ENCODE results near the gene KLHL21. TPM values are rescaled to one million over a fixed set of nuclear protein-coding genes. Genes with fewer than 3 reads are reported as not detected.

KLHL21 gene
- polyA plus RNA-seq, 2 donors, result 20.5 to 22.3 TPM

DNA sequence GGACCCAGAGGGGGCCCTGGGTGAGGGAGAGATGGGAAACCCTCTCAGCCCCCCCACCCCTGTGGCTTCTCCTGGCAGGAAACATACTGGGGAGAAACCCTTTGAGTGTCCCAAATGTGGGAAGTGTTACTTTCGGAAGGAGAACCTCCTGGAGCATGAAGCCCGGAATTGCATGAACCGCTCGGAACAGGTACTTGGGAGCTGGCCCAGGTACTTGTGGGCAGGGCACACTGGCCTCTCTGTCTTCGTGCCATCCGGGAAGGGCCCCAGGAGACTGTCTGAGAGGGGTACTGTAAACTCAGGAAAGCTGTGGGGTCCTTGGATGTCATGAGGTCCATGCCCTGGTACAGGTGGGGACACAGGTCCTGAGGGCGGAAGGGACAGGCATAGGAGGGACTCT, 16.8 kb downstream of the KLHL21 start:
- peaks cover 5 to 27% of the 10 kb centered on the region in 2 donors for H3K36me3 ChIP-seq (ENCODE audit: control insufficient read depth in 2 of 2, insufficient read depth in 2 of 2, low read length in 1 of 2)

GRCh38 chr1:6585081-6585722, 17.5 kb downstream of the KLHL21 start:
- no peak overlapping the region for H3K27ac ChIP-seq (ENCODE audit: low read depth in 2 of 2, low read length in 1 of 2)
- peaks cover 5 to 24% of the 10 kb centered on the region in 2 donors for H3K36me3 ChIP-seq (ENCODE audit: control insufficient read depth in 2 of 2, insufficient read depth in 2 of 2, low read length in 1 of 2)
- WGBS, 2 donors, result 75 to 76% methylated on average over 12 of the region's 12 CpGs
- no peak overlapping the region for H3K4me3 ChIP-seq (ENCODE audit: low read depth in 1 of 2, low read length in 2 of 2)
- H3K27me3 ChIP-seq (ENCODE audit: control insufficient read depth in 1 of 2, insufficient read depth in 2 of 2, low read length in 2 of 2), result no peaks in the 10 kb centered on the region
- H3K4me1 ChIP-seq (ENCODE audit: control insufficient read depth in 2 of 2, insufficient read depth in 2 of 2, low read length in 1 of 2), result peaks cover 16 to 31% of the 10 kb centered on the region in 2 donors
- no peaks in the 10 kb centered on the region for H3K9me3 ChIP-seq (ENCODE audit: control insufficient read depth in 2 of 2, insufficient read depth in 1 of 2, low read depth in 1 of 2, low read length in 1 of 2)

More for the DNA sequence above, 16.8 kb downstream of the KLHL21 start:
- Histone ChIP-seq H3K4me1 (ENCODE audit: control insufficient read depth in 2 of 2, insufficient read depth in 2 of 2, low read length in 1 of 2) (peaks cover 16 to 26% of the 10 kb centered on the region in 2 donors), H3K4me3 (ENCODE audit: low read depth in 1 of 2, low read length in 2 of 2) (no peak overlapping the region), H3K27me3 (ENCODE audit: control insufficient read depth in 1 of 2, insufficient read depth in 2 of 2, low read length in 2 of 2) (no peaks in the 10 kb centered on the region), H3K9me3 (ENCODE audit: control insufficient read depth in 2 of 2, insufficient read depth in 1 of 2, low read depth in 1 of 2, low read length in 1 of 2) (no peaks in the 10 kb centered on the region), H3K27ac (ENCODE audit: low read depth in 2 of 2, low read length in 1 of 2) (no peak overlapping the region)
- WGBS, 2 donors, result 74 to 88% methylated on average over 7 of the region's 7 CpGs

- H3K9me3 ChIP-seq (ENCODE audit: control insufficient read depth in 2 of 2, insufficient read depth in 1 of 2, low read depth in 1 of 2, low read length in 1 of 2), result no peaks in the 10 kb centered on the region
- WGBS, 2 donors, result 65 to 68% methylated on average over 21 of the region's 21 CpGs
- H3K36me3 ChIP-seq (ENCODE audit: control insufficient read depth in 2 of 2, insufficient read depth in 2 of 2, low read length in 1 of 2), result peaks cover 5 to 16% of the 10 kb centered on the region in 2 donors
These were observed 18.3 kb downstream of the KLHL21 start for GRCh38 chr1:6584126-6585080.

GRCh38 chr1:6582370-6582769, 20.3 kb downstream of the KLHL21 start:
- Histone ChIP-seq H3K27me3 (ENCODE audit: control insufficient read depth in 1 of 2, insufficient read depth in 2 of 2, low read length in 2 of 2) (no peaks in the 10 kb centered on the region), H3K36me3 (ENCODE audit: control insufficient read depth in 2 of 2, insufficient read depth in 2 of 2, low read length in 1 of 2) (peaks cover 0 to 3% of the 10 kb centered on the region in 2 donors), H3K27ac (ENCODE audit: low read depth in 2 of 2, low read length in 1 of 2) (peak overlapping the region in 1 of 2 donors; percentile 53), H3K9me3 (ENCODE audit: control insufficient read depth in 2 of 2, insufficient read depth in 1 of 2, low read depth in 1 of 2, low read length in 1 of 2) (no peaks in the 10 kb centered on the region), H3K4me1 (ENCODE audit: control insufficient read depth in 2 of 2, insufficient read depth in 2 of 2, low read length in 1 of 2) (peaks cover 12 to 15% of the 10 kb centered on the region in 2 donors), H3K4me3 (ENCODE audit: low read depth in 1 of 2, low read length in 2 of 2) (no peak overlapping the region)
- WGBS, 2 donors, result 68 to 81% methylated on average over 1 of the region's 1 CpG

More at GRCh38 chr1:6584126-6585080, 18.3 kb downstream of the KLHL21 start:
- Histone ChIP-seq H3K4me3 (ENCODE audit: low read depth in 1 of 2, low read length in 2 of 2) (no peak overlapping the region), H3K27me3 (ENCODE audit: control insufficient read depth in 1 of 2, insufficient read depth in 2 of 2, low read length in 2 of 2) (no peaks in the 10 kb centered on the region), H3K4me1 (ENCODE audit: control insufficient read depth in 2 of 2, insufficient read depth in 2 of 2, low read length in 1 of 2) (peaks cover 17 to 31% of the 10 kb centered on the region in 2 donors), H3K27ac (ENCODE audit: low read depth in 2 of 2, low read length in 1 of 2) (no peak overlapping the region)

- 59 to 66% methylated on average over 10 of the region's 10 CpGs for WGBS, 2 donors
- peaks cover 9 to 12% of the 10 kb centered on the region in 2 donors for H3K4me1 ChIP-seq (ENCODE audit: control insufficient read depth in 2 of 2, insufficient read depth in 2 of 2, low read length in 1 of 2)
- no peaks in the 10 kb centered on the region for H3K9me3 ChIP-seq (ENCODE audit: control insufficient read depth in 2 of 2, insufficient read depth in 1 of 2, low read depth in 1 of 2, low read length in 1 of 2)
- peaks cover 0 to 3% of the 10 kb centered on the region in 2 donors for H3K36me3 ChIP-seq (ENCODE audit: control insufficient read depth in 2 of 2, insufficient read depth in 2 of 2, low read length in 1 of 2)
- peak overlapping the region in 1 of 2 donors; percentile 53 for H3K27ac ChIP-seq (ENCODE audit: low read depth in 2 of 2, low read length in 1 of 2)
- H3K27me3 ChIP-seq (ENCODE audit: control insufficient read depth in 1 of 2, insufficient read depth in 2 of 2, low read length in 2 of 2), result no peaks in the 10 kb centered on the region
- no peak overlapping the region for H3K4me3 ChIP-seq (ENCODE audit: low read depth in 1 of 2, low read length in 2 of 2)
These were observed 20.9 kb downstream of the KLHL21 start for GRCh38 chr1:6581561-6582305.

DNA sequence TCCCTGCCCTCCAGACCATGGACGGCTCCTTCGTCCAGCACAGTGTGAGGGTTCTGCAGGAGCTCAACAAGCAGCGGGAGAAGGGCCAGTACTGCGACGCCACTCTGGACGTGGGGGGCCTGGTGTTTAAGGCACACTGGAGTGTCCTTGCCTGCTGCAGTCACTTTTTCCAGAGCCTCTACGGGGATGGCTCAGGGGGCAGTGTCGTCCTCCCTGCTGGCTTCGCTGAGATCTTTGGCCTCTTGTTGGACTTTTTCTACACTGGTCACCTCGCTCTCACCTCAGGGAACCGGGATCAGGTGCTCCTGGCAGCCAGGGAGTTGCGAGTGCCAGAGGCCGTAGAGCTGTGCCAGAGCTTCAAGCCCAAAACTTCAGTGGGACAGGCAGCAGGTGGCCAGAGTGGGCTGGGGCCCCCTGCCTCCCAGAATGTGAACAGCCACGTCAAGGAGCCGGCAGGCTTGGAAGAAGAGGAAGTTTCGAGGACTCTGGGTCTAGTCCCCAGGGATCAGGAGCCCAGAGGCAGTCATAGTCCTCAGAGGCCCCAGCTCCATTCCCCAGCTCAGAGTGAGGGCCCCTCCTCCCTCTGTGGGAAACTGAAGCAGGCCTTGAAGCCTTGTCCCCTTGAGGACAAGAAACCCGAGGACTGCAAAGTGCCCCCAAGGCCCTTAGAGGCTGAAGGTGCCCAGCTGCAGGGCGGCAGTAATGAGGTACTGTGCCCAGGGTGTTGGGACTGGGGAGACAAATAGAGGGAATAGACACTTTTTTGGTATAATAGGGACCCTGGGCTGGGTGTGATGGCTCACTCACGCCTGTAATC, 21.9 kb downstream of the KLHL21 start:
- H3K4me1 ChIP-seq (ENCODE audit: control insufficient read depth in 2 of 2, insufficient read depth in 2 of 2, low read length in 1 of 2), result peaks cover 5 to 12% of the 10 kb centered on the region in 2 donors
- H3K4me3 ChIP-seq (ENCODE audit: low read depth in 1 of 2, low read length in 2 of 2), result peak overlapping the region; percentile 69 to 89
- no peaks in the 10 kb centered on the region for H3K36me3 ChIP-seq (ENCODE audit: control insufficient read depth in 2 of 2, insufficient read depth in 2 of 2, low read length in 1 of 2)
- H3K9me3 ChIP-seq (ENCODE audit: control insufficient read depth in 2 of 2, insufficient read depth in 1 of 2, low read depth in 1 of 2, low read length in 1 of 2), result no peaks in the 10 kb centered on the region
- no peaks in the 10 kb centered on the region for H3K27me3 ChIP-seq (ENCODE audit: control insufficient read depth in 1 of 2, insufficient read depth in 2 of 2, low read length in 2 of 2)
- 27 to 28% methylated on average over 19 of the region's 19 CpGs for WGBS, 2 donors
- H3K27ac ChIP-seq (ENCODE audit: low read depth in 2 of 2, low read length in 1 of 2), result peak overlapping the region; percentile 91 to 96

DNA sequence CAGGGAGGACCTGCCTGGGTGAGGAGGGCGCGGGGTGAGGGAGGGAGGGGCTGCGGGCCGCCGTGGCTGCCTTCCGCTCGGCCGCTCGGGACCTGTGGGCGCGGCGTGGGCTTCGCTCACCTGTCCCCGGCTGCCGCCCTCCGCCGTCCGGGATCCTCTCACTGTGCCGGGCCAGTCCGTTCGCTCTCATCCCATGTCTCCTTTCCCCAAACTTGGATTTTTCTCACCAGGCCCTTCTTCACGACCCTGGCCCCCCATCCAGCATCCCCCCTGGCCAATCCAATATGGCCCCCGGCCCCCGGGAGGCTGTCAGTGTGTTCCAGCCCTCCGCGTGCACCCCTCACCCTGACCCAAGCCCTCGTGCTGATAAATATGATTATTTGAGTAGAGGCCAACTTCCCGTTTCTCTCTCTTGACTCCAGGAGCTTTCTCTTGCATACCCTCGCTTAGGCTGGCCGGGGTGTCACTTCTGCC, 22.5 kb downstream of the KLHL21 start:
- Histone ChIP-seq H3K9me3 (ENCODE audit: control insufficient read depth in 2 of 2, insufficient read depth in 1 of 2, low read depth in 1 of 2, low read length in 1 of 2) (no peaks in the 10 kb centered on the region), H3K4me3 (ENCODE audit: low read depth in 1 of 2, low read length in 2 of 2) (peak overlapping the region; percentile 69 to 89), H3K27ac (ENCODE audit: low read depth in 2 of 2, low read length in 1 of 2) (peak overlapping the region; percentile 91 to 96), H3K36me3 (ENCODE audit: control insufficient read depth in 2 of 2, insufficient read depth in 2 of 2, low read length in 1 of 2) (no peaks in the 10 kb centered on the region), H3K4me1 (ENCODE audit: control insufficient read depth in 2 of 2, insufficient read depth in 2 of 2, low read length in 1 of 2) (peaks cover 5 to 12% of the 10 kb centered on the region in 2 donors), H3K27me3 (ENCODE audit: control insufficient read depth in 1 of 2, insufficient read depth in 2 of 2, low read length in 2 of 2) (no peaks in the 10 kb centered on the region)
- 2% methylated on average over 16 to 30 of the region's 30 CpGs for WGBS, 2 donors

GRCh38 chr1:6579374-6580118, 23.1 kb downstream of the KLHL21 start, which contains the start of gene ZBTB48:
Gene ZBTB48 (plus strand): TSS chr1:6579994. CDS start chr1:6580610, 616 bp downstream.
- Histone ChIP-seq H3K27ac (ENCODE audit: low read depth in 2 of 2, low read length in 1 of 2) (peak within 1 kb of the TSS; percentile 91 to 96), H3K36me3 (ENCODE audit: control insufficient read depth in 2 of 2, insufficient read depth in 2 of 2, low read length in 1 of 2) (no peaks in the 10 kb centered on the region), H3K9me3 (ENCODE audit: control insufficient read depth in 2 of 2, insufficient read depth in 1 of 2, low read depth in 1 of 2, low read length in 1 of 2) (no peaks in the 10 kb centered on the region), H3K4me3 (ENCODE audit: low read depth in 1 of 2, low read length in 2 of 2) (peak within 1 kb of the TSS; percentile 69 to 89), H3K4me1 (ENCODE audit: control insufficient read depth in 2 of 2, insufficient read depth in 2 of 2, low read length in 1 of 2) (peaks cover 5 to 12% of the 10 kb centered on the region in 2 donors), H3K27me3 (ENCODE audit: control insufficient read depth in 1 of 2, insufficient read depth in 2 of 2, low read length in 2 of 2) (no peaks in the 10 kb centered on the region)
- 11% methylated on average over 58 of the region's 58 CpGs for WGBS, 2 donors
